Cardiac muscle cell (in vitro differentiated cells and primary cell): ENCODE measurements around the gene GALNT2. TPM values are rescaled to one million over a fixed set of nuclear protein-coding genes. Genes with fewer than 3 reads are reported as not detected.

Source experiments
- DNase-seq, 2 donors: peaks; one replicate each; pipeline versions ENCODE4 v3.0.0 to v3.0.0-alpha.2; 2010 to 2017; ENCODE audit warnings: low read depth in 1 of 2, low spot score in 1 of 2
- H3K27ac ChIP-seq: fragments of 200-600 bp; sonication (generic); 2 replicates; pipeline ENCODE4 v1.5.1; 2016
- H3K27me3 ChIP-seq: fragments of 200-600 bp; sonication (generic); 2 replicates; pipeline ENCODE4 v1.6.0; 2016; ENCODE audit warnings: control low read depth
- H3K36me3 ChIP-seq: fragments of 200-600 bp; sonication (generic); 2 replicates; pipeline ENCODE4 v1.5.1; 2016; ENCODE audit warnings: control low read depth
- H3K4me1 ChIP-seq: fragments of 200-600 bp; sonication (generic); 2 replicates; pipeline ENCODE4 v1.8.1; 2017; ENCODE audit warnings: low read depth, mild to moderate bottlenecking, mixed run types
- H3K4me3 ChIP-seq: fragments of 200-600 bp; sonication (generic); 2 replicates; pipeline ENCODE4 v1.5.1; 2016; ENCODE audit warnings: mild to moderate bottlenecking
- H3K9me3 ChIP-seq: fragments of 200-600 bp; sonication (generic); 2 replicates; pipeline ENCODE4 v1.5.1; 2017; ENCODE audit warnings: low read depth, mild to moderate bottlenecking, control low read depth
- polyA plus RNA-seq: library from polyadenylated mRNA; unstranded; fragments of >200 nt; fragmentation: Nextera tagmentation; extraction: Ambion mirVana; gene quantifications from 2 replicates; pipeline ENCODE4 v1.2.1, GENCODE V29; 2016
- total RNA-seq: library from RNA; depleted of rRNA; stranded (reverse); fragments of >200 nt; gene quantifications from 2 replicates; pipeline ENCODE4 v1.2.3, GENCODE V29; 2016
- TF ChIP-seq, protein P1 (sequence below): IDR thresholded peaks from 2 replicates; pipeline ENCODE4 v1.5.1; 2012; ENCODE audit warnings: low read depth, mild to moderate bottlenecking, low read length

GALNT2 gene
- total and polyA plus RNA-seq, 2 experiments from 2014 or later = 71.4 to 92.1 TPM

GRCh38 chr1:230166366-230167132, 99.5 kb downstream of the GALNT2 start:
- no peak for DNase-seq
- Histone ChIP-seq H3K36me3 (no peaks in the 10 kb centered on the region), H3K27ac (no peak overlapping the region), H3K4me3 (no peak overlapping the region), H3K9me3 (no peaks in the 10 kb centered on the region), H3K4me1 (peaks cover 15% of the 10 kb centered on the region), H3K27me3 (no peaks in the 10 kb centered on the region)
- TF ChIP-seq, protein P1, sequence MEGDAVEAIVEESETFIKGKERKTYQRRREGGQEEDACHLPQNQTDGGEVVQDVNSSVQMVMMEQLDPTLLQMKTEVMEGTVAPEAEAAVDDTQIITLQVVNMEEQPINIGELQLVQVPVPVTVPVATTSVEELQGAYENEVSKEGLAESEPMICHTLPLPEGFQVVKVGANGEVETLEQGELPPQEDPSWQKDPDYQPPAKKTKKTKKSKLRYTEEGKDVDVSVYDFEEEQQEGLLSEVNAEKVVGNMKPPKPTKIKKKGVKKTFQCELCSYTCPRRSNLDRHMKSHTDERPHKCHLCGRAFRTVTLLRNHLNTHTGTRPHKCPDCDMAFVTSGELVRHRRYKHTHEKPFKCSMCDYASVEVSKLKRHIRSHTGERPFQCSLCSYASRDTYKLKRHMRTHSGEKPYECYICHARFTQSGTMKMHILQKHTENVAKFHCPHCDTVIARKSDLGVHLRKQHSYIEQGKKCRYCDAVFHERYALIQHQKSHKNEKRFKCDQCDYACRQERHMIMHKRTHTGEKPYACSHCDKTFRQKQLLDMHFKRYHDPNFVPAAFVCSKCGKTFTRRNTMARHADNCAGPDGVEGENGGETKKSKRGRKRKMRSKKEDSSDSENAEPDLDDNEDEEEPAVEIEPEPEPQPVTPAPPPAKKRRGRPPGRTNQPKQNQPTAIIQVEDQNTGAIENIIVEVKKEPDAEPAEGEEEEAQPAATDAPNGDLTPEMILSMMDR = no peak

DNA sequence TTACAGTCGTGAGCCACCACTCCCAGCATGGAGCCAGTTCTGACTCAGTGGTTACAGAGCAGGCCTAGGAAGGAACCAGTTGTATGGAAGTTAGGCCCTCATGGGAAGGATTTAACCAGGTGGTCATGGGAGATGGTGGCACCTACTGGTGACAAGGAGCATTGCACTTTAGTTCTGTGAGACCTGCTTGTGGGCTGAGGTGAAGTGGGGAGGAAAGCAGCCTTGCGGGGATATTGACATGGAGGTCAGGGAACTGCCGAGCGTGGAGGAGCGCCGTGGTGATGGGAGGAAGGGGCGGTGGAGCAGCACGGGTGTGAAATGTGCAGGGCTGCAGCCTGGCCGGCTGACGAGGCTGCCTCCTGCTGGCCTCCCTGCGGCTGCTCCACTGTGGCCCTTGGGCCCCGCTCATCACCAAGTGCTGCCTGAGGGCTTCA, 100.4 kb downstream of the GALNT2 start:
- no peak overlapping the region for H3K27ac ChIP-seq
- H3K4me1 ChIP-seq = peaks cover 15% of the 10 kb centered on the region
- no peaks in the 10 kb centered on the region for H3K27me3 ChIP-seq
- no peaks in the 10 kb centered on the region for H3K36me3 ChIP-seq
- H3K9me3 ChIP-seq = no peaks in the 10 kb centered on the region
- peak; percentile 47 to 64 for DNase-seq
- no peak overlapping the region for H3K4me3 ChIP-seq
- TF ChIP-seq, protein P1 = peak; percentile 66

GRCh38 chr1:230169454-230170152, 102.6 kb downstream of the GALNT2 start:
- Histone ChIP-seq H3K27ac (no peak overlapping the region), H3K27me3 (no peaks in the 10 kb centered on the region), H3K4me3 (no peak overlapping the region), H3K36me3 (no peaks in the 10 kb centered on the region), H3K4me1 (peaks cover 15% of the 10 kb centered on the region), H3K9me3 (no peaks in the 10 kb centered on the region)
- TF ChIP-seq, protein P1 = no peak
- no peak for DNase-seq

- Histone ChIP-seq H3K4me3 (no peak overlapping the region), H3K36me3 (no peaks in the 10 kb centered on the region), H3K27ac (no peak overlapping the region), H3K27me3 (no peaks in the 10 kb centered on the region), H3K4me1 (peaks cover 15% of the 10 kb centered on the region), H3K9me3 (no peaks in the 10 kb centered on the region)
- DNase-seq = no peak
- TF ChIP-seq, protein P1 = no peak
Measured at GRCh38 chr1:230170153-230170547, 103.1 kb downstream of the GALNT2 start.

- H3K27ac ChIP-seq = no peak overlapping the region
- DNase-seq = no peak
Measured at GRCh38 chr1:230170622-230171021, 103.6 kb downstream of the GALNT2 start.

More at GRCh38 chr1:230170622-230171021, 103.6 kb downstream of the GALNT2 start:
- Histone ChIP-seq H3K27me3 (no peaks in the 10 kb centered on the region), H3K36me3 (no peaks in the 10 kb centered on the region), H3K4me1 (peaks cover 15% of the 10 kb centered on the region), H3K4me3 (no peak overlapping the region), H3K9me3 (no peaks in the 10 kb centered on the region)
- TF ChIP-seq, protein P1 = no peak
